ENCODE data around the gene PSMB9.

GRCh38 chr6:32888576-32888975 is 34.6 kb downstream of the PSMB9 start:
- no peak for TF ChIP-seq EZH2 (IDR thresholded peaks at IDR 0.05; ENCODE audit: low read length, missing control alignments)
- TF ChIP-seq CTCF (conservative IDR thresholded peaks at IDR 0.05 in 1 of 2, IDR thresholded peaks at IDR 0.05 in 1 of 2; ENCODE audit: low read depth in 1 of 2, low read length in 2 of 2), result no peak

Measured in fibroblast of lung (primary cell).